Sigmoid colon (tissue), 4 donors: ENCODE measurements around the gene CCDC136.

ENCODE experiments used
- POLR2A ChIP-seq, 2 donors: fragments of 450-650 bp; IDR thresholded peaks; one replicate each; pipeline ENCODE4 v1.6.1; 2016; ENCODE audit warnings: antibody characterized with exemption in 2 of 2, mild to moderate bottlenecking in 2 of 2, moderate library complexity in 2 of 2
- POLR2AphosphoS5 ChIP-seq, 4 donors: sonication (generic); formaldehyde crosslinking; IDR thresholded peaks; one replicate each; pipeline ENCODE4 v1.6.1; 2017; ENCODE audit warnings: antibody characterized with exemption in 4 of 4
- TF ChIP-seq, protein P1 (sequence below), 4 experiments: fragments of 450-650 bp in 3 of 4; fragments of 200-600 bp in 1 of 4; IDR thresholded peaks; one replicate each; pipeline ENCODE4 v1.5.1; 2016 to 2019; ENCODE audit warnings: antibody characterized with exemption in 4 of 4, mild to moderate bottlenecking in 3 of 4, moderate library complexity in 2 of 4

DNA sequence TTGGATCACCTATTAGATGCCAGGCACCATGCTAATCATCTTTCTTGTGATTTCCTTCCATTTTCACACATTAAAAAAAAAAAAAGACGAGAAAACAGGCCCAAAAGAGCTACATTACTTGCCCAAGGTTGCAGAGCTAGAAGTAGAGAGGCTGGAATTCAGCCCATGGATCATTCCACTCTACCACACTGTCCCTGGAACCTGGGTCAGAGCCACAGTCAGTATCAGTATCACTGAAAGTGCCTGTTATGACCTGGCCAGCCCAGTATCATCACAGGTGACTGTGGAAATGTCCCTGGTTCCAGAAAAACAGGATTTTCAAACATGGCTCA is 35.1 kb downstream of the CCDC136 start:
- TF ChIP-seq, protein P1, sequence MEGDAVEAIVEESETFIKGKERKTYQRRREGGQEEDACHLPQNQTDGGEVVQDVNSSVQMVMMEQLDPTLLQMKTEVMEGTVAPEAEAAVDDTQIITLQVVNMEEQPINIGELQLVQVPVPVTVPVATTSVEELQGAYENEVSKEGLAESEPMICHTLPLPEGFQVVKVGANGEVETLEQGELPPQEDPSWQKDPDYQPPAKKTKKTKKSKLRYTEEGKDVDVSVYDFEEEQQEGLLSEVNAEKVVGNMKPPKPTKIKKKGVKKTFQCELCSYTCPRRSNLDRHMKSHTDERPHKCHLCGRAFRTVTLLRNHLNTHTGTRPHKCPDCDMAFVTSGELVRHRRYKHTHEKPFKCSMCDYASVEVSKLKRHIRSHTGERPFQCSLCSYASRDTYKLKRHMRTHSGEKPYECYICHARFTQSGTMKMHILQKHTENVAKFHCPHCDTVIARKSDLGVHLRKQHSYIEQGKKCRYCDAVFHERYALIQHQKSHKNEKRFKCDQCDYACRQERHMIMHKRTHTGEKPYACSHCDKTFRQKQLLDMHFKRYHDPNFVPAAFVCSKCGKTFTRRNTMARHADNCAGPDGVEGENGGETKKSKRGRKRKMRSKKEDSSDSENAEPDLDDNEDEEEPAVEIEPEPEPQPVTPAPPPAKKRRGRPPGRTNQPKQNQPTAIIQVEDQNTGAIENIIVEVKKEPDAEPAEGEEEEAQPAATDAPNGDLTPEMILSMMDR (IDR thresholded peaks at IDR 0.05): no peak
- TF ChIP-seq POLR2AphosphoS5 (IDR thresholded peaks at IDR 0.05) (no peak), POLR2A (IDR thresholded peaks at IDR 0.05) (no peak)
